ENCODE data around the gene HOXD13. TPM values are rescaled to one million over a fixed set of nuclear protein-coding genes. Genes with fewer than 3 reads are reported as not detected.

HOXD13 gene
- total RNA-seq, 1 experiment from 2014 or later = not detected

- H3K4me1 ChIP-seq = peaks cover 23% of the 10 kb centered on the region
- peaks cover 10% of the 10 kb centered on the region for H3K27me3 ChIP-seq (replicated peaks; ENCODE audit: control insufficient read depth, insufficient read depth, low read length)
- no peak for TF ChIP-seq CTCF (IDR thresholded peaks at IDR 0.05; ENCODE audit: insufficient read depth in 1 of 2, low read depth in 1 of 2, low read length in 1 of 2, severe bottlenecking in 1 of 2, unreplicated experiment in 1 of 2)
- no peaks in the 10 kb centered on the region for H3K9me3 ChIP-seq
- H3K36me3 ChIP-seq (ENCODE audit: control insufficient read depth, insufficient read depth, low read length) = no peaks in the 10 kb centered on the region
- H3K4me3 Mint-ChIP-seq (ENCODE audit: unreplicated experiment) = no peak overlapping the region
- no peak overlapping the region for H3K27ac Mint-ChIP-seq (ENCODE audit: unreplicated experiment)
- DNase-seq = no peak
- ChIA-PET POLR2A (no interaction called here), CTCF (no interaction called here)
- H3K4me1 Mint-ChIP-seq (ENCODE audit: low read depth, unreplicated experiment) = peaks cover 22% of the 10 kb centered on the region
- H3K27me3 Mint-ChIP-seq (ENCODE audit: insufficient read depth, unreplicated experiment) = peaks cover 53% of the 10 kb centered on the region
- H3K9me3 Mint-ChIP-seq (ENCODE audit: unreplicated experiment) = no peaks in the 10 kb centered on the region
- no peaks in the 10 kb centered on the region for H3K36me3 Mint-ChIP-seq (ENCODE audit: insufficient read depth, unreplicated experiment)
- intact Hi-C loops (cut with micrococcal nuclease; ENCODE audit: unreplicated experiment) = no loop called here
- BruUV-seq (replicated peaks) = no TSS peak
- no peak overlapping the region for H3K4me3 ChIP-seq (ENCODE audit: low read depth, low read length)
Measured at GRCh38 chr2:176134035-176134434, 41.5 kb downstream of the HOXD13 start.

GRCh38 chr2:176135035-176135440, 42.5 kb downstream of the HOXD13 start:
- Histone ChIP-seq H3K4me3 (ENCODE audit: low read depth, low read length) (no peak overlapping the region), H3K4me1 (peaks cover 19% of the 10 kb centered on the region), H3K27me3 (replicated peaks; ENCODE audit: control insufficient read depth, insufficient read depth, low read length) (peaks cover 8% of the 10 kb centered on the region), H3K9me3 (no peaks in the 10 kb centered on the region), H3K36me3 (ENCODE audit: control insufficient read depth, insufficient read depth, low read length) (no peaks in the 10 kb centered on the region)
- intact Hi-C loops (cut with micrococcal nuclease; ENCODE audit: unreplicated experiment) = loop anchor here (1.0 to 5.0 kb wide), 2 partner anchors 52 to 320 kb away; partner anchors contain the start of gene HOXD1
- H3K36me3 Mint-ChIP-seq (ENCODE audit: insufficient read depth, unreplicated experiment) = no peaks in the 10 kb centered on the region
- CTCF ChIA-PET = no interaction called here
- no TSS peak for BruUV-seq (replicated peaks)
- TF ChIP-seq CTCF (IDR thresholded peaks at IDR 0.05; ENCODE audit: insufficient read depth in 1 of 2, low read depth in 1 of 2, low read length in 1 of 2, severe bottlenecking in 1 of 2, unreplicated experiment in 1 of 2) = no peak
- POLR2A ChIA-PET = no interaction called here
- H3K27ac Mint-ChIP-seq (ENCODE audit: unreplicated experiment) = no peak overlapping the region
- peaks cover 20% of the 10 kb centered on the region for H3K4me1 Mint-ChIP-seq (ENCODE audit: low read depth, unreplicated experiment)
- DNase-seq = no peak
- H3K4me3 Mint-ChIP-seq (ENCODE audit: unreplicated experiment) = peak overlapping the region; percentile 76
- H3K9me3 Mint-ChIP-seq (ENCODE audit: unreplicated experiment) = no peaks in the 10 kb centered on the region
- peaks cover 53% of the 10 kb centered on the region for H3K27me3 Mint-ChIP-seq (ENCODE audit: insufficient read depth, unreplicated experiment)

GRCh38 chr2:176136374-176137251, 44.1 kb downstream of the HOXD13 start:
- H3K9me3 ChIP-seq = no peaks in the 10 kb centered on the region
- BruUV-seq (replicated peaks) = no TSS peak
- no peaks in the 10 kb centered on the region for H3K36me3 ChIP-seq (ENCODE audit: control insufficient read depth, insufficient read depth, low read length)
- peak; percentile 52 to 53 for DNase-seq
- Mint-ChIP-seq H3K36me3 (ENCODE audit: insufficient read depth, unreplicated experiment) (no peaks in the 10 kb centered on the region), H3K4me3 (ENCODE audit: unreplicated experiment) (peak overlapping the region; percentile 76), H3K4me1 (ENCODE audit: low read depth, unreplicated experiment) (peaks cover 13% of the 10 kb centered on the region), H3K9me3 (ENCODE audit: unreplicated experiment) (no peaks in the 10 kb centered on the region), H3K27me3 (ENCODE audit: insufficient read depth, unreplicated experiment) (peaks cover 49% of the 10 kb centered on the region), H3K27ac (ENCODE audit: unreplicated experiment) (no peak overlapping the region)
- H3K4me3 ChIP-seq (ENCODE audit: low read depth, low read length) = peak overlapping the region; percentile 52
- POLR2A ChIA-PET = no interaction called here
- H3K27me3 ChIP-seq (replicated peaks; ENCODE audit: control insufficient read depth, insufficient read depth, low read length) = peaks cover 4% of the 10 kb centered on the region
- intact Hi-C loops (cut with micrococcal nuclease; ENCODE audit: unreplicated experiment) = loop anchor here (5.0 kb wide), 1 partner anchor 51 kb away; the partner anchor contains the start of gene HOXD1
- CTCF ChIA-PET = interaction anchor here (0.5 to 1.0 kb wide), 2 partner anchors 9 to 318 kb away, joined by 3 to 5 read pairs; no protein-coding TSS in a partner anchor
- peaks cover 14% of the 10 kb centered on the region; the same call in 1 of the 2 replicates for H3K4me1 ChIP-seq
- no peak for TF ChIP-seq CTCF (IDR thresholded peaks at IDR 0.05; ENCODE audit: insufficient read depth in 1 of 2, low read depth in 1 of 2, low read length in 1 of 2, severe bottlenecking in 1 of 2, unreplicated experiment in 1 of 2)
